ENCODE data around the gene PCDHGA6.

- TF ChIP-seq POLR2AphosphoS5 (IDR thresholded peaks at IDR 0.05; ENCODE audit: borderline replicate concordance, low read depth, low read length) (no peak), EZH2 (IDR thresholded peaks at IDR 0.05) (no peak), FOXP2 (optimal IDR thresholded peaks at IDR 0.05; ENCODE audit: control extremely low read depth, extremely low read length, insufficient read depth) (no peak)
Observed at GRCh38 chr5:141356133-141356532, 17.6 kb upstream of the PCDHGA6 start.
